C4-2B (cell line): ENCODE results near the gene AMMECR1L.
"Not testable (repeated sequence)": the region's sequence is repeated elsewhere in the genome, so short reads cannot be mapped to it uniquely, and the experiment has no call there.

Experiments used
- H3K27ac ChIP-seq: fragments of 450-650 bp; 2 replicates; pipeline ENCODE4 v1.5.1; 2017
- CTCF ChIP-seq: fragments of 450-650 bp; conservative IDR thresholded peaks from 2 replicates; pipeline ENCODE4 v1.5.1; 2017; ENCODE audit warnings: mild to moderate bottlenecking
- ZFX ChIP-seq: fragments of 450-650 bp; IDR thresholded peaks from 2 replicates; pipeline ENCODE4 v1.6.1; 2017

The AMMECR1L gene

GRCh38 chr2:127847931-127848330 is 37.8 kb downstream of the AMMECR1L start:
- no peak for TF ChIP-seq CTCF
- no peak for TF ChIP-seq ZFX
- no peak overlapping the region for H3K27ac ChIP-seq

- no peak overlapping the region for H3K27ac ChIP-seq
- TF ChIP-seq ZFX (no peak), CTCF (no peak)
Measured at GRCh38 chr2:127844973-127845372, 40.8 kb downstream of the AMMECR1L start.

GRCh38 chr2:127843677-127844076 is 42.1 kb downstream of the AMMECR1L start:
- no peak for TF ChIP-seq CTCF
- TF ChIP-seq ZFX, result no peak

GRCh38 chr2:127841466-127842178 is 44.1 kb downstream of the AMMECR1L start:
- TF ChIP-seq CTCF (no peak), ZFX (no peak)
- no peak overlapping the region for H3K27ac ChIP-seq

More at GRCh38 chr2:127843677-127844076, 42.1 kb downstream of the AMMECR1L start:
- no peak overlapping the region for H3K27ac ChIP-seq

GRCh38 chr2:127840893-127841292 is 44.9 kb downstream of the AMMECR1L start:
- no peak for TF ChIP-seq ZFX
- no peak for TF ChIP-seq CTCF
- no peak overlapping the region for H3K27ac ChIP-seq

GRCh38 chr2:127834951-127835350 is 50.8 kb downstream of the AMMECR1L start:
- TF ChIP-seq ZFX (no peak), CTCF (no peak)
- no peak overlapping the region for H3K27ac ChIP-seq

- H3K27ac ChIP-seq, result no peak overlapping the region
Measured at GRCh38 chr2:127829845-127830246, 55.9 kb downstream of the AMMECR1L start.

GRCh38 chr2:127826708-127827107 is 59.0 kb downstream of the AMMECR1L start:
- H3K27ac ChIP-seq, result not testable (repeated sequence)

More at GRCh38 chr2:127829845-127830246, 55.9 kb downstream of the AMMECR1L start:
- no peak for TF ChIP-seq CTCF
- TF ChIP-seq ZFX, result no peak
